Lower leg skin (tissue), 4 donors: ENCODE data around the gene PCDHB15. TPM values are rescaled to one million over a fixed set of nuclear protein-coding genes. Genes with fewer than 3 reads are reported as not detected.
"Not testable (repeated sequence)": the region's sequence is repeated elsewhere in the genome, so short reads cannot be mapped to it uniquely, and the experiment has no call there.

ENCODE experiments used
- DNase-seq, 2 donors: peaks; one replicate each; pipeline ENCODE4 v3.0.0-alpha.2; 2019; ENCODE audit warnings: low spot score in 2 of 2
- H3K4me3 ChIP-seq: fragments of 200-600 bp; sonication (generic); 2 replicates; pipeline ENCODE4 v1.5.1; 2017; ENCODE audit warnings: mild to moderate bottlenecking, low read depth; ENCODE audit not compliant: poor library complexity, severe bottlenecking
- CTCF ChIP-seq, 3 donors: fragments of 450-650 bp; IDR thresholded peaks; one replicate each; pipeline ENCODE4 v1.5.1; 2016; ENCODE audit warnings: antibody characterized with exemption in 3 of 3, mild to moderate bottlenecking in 3 of 3, moderate library complexity in 2 of 3
- POLR2A ChIP-seq, 2 donors: fragments of 450-650 bp; IDR thresholded peaks; one replicate each; pipeline ENCODE4 v1.6.1; 2016 to 2017; ENCODE audit warnings: antibody characterized with exemption in 2 of 2, mild to moderate bottlenecking in 1 of 2, moderate library complexity in 1 of 2
- WGBS, 2 donors: methylation state at CpG; one replicate each; pipeline ENCODE4 v1.1.5; 2018; 5-methylcytosine and 5-hydroxymethylcytosine counted together
- intact Hi-C: fragments of 100-400 bp; cut with DNase I; formaldehyde crosslinking; loops from one replicate; pipeline ENCODE4 v1.15.0; 2023; ENCODE audit warnings: low total_unique reads
- total RNA-seq, 4 donors: library from RNA; depleted of rRNA; stranded (reverse); fragments of >200 nt; gene quantifications; one replicate each; pipeline ENCODE4 v1.1.0, GENCODE V29; 2016

PCDHB15 gene
- total RNA-seq: 1 to 10 TPM in 3 of 4 donors, under 1 TPM in 1; 0.46 to 2.0 (median 1.4) TPM

GRCh38 chr5:141245250-141245717 is at the start of gene PCDHB15:
Gene PCDHB15, plus strand, starts transcription at chr5:141245395. Its CDS starts 184 bp downstream, at chr5:141245579.
- DNase-seq: no peak
- TF ChIP-seq POLR2A (IDR thresholded peaks at IDR 0.05): no peak
- TF ChIP-seq CTCF (IDR thresholded peaks at IDR 0.05): no peak
- intact Hi-C loops: no loop called here
- 10% methylated on average over 12 to 16 of the region's 16 CpGs for whole genome bisulfite sequencing, 2 donors
- H3K4me3 ChIP-seq: no peak within 1 kb of the TSS

GRCh38 chr5:141196363-141196762 is 48.8 kb upstream of the PCDHB15 start:
- no peak overlapping the region for H3K4me3 ChIP-seq
- 50 to 51% methylated on average over 3 of the region's 3 CpGs for WGBS, 2 donors
- DNase-seq: no peak
- intact Hi-C loops: no loop called here
- no peak for TF ChIP-seq POLR2A (IDR thresholded peaks at IDR 0.05)
- TF ChIP-seq CTCF (IDR thresholded peaks at IDR 0.05): no peak

GRCh38 chr5:141199359-141200235 is 45.6 kb upstream of the PCDHB15 start, which contains the start of gene PCDHB11:
Gene PCDHB11, plus strand, starts transcription at chr5:141199627. Its CDS starts 148 bp downstream, at chr5:141199775.
- 37 to 50% methylated on average over 21 of the region's 21 CpGs for WGBS, 2 donors
- no peak for DNase-seq
- H3K4me3 ChIP-seq: no peak within 1 kb of the TSS
- intact Hi-C loops: no loop called here
- TF ChIP-seq CTCF (IDR thresholded peaks at IDR 0.05) (no peak), POLR2A (IDR thresholded peaks at IDR 0.05) (no peak)

GRCh38 chr5:141201126-141201525 is 44.1 kb upstream of the PCDHB15 start:
- intact Hi-C loops, DNase-seq, H3K4me3 ChIP-seq: not testable (repeated sequence)
- 29 to 39% methylated on average over 14 to 17 of the region's 38 CpGs for WGBS, 2 donors

GRCh38 chr5:141201646-141202045 is 43.5 kb upstream of the PCDHB15 start:
- H3K4me3 ChIP-seq, intact Hi-C loops, DNase-seq: not testable (repeated sequence)
- 37 to 39% methylated on average over 18 of the region's 35 CpGs for WGBS, 2 donors

- intact Hi-C loops: no loop called here
- 22 to 31% methylated on average over 11 of the region's 11 CpGs for WGBS, 2 donors
- no peak within 1 kb of the TSS for H3K4me3 ChIP-seq
- TF ChIP-seq POLR2A (IDR thresholded peaks at IDR 0.05): no peak
- TF ChIP-seq CTCF (IDR thresholded peaks at IDR 0.05): no peak
- DNase-seq: no peak
These were observed 36.7 kb upstream of the PCDHB15 start, which contains the start of gene PCDHB12 for GRCh38 chr5:141208478-141208877. Gene PCDHB12, plus strand, starts transcription at chr5:141208719. Its CDS starts 189 bp downstream, at chr5:141208908.

- WGBS, 2 donors: 34 to 35% methylated on average over 15 to 17 of the region's 39 CpGs
- DNase-seq, H3K4me3 ChIP-seq, intact Hi-C loops: not testable (repeated sequence)
These were observed 34.9 kb upstream of the PCDHB15 start for GRCh38 chr5:141210281-141210680.

- intact Hi-C loops, H3K4me3 ChIP-seq, DNase-seq: not testable (repeated sequence)
- 30 to 31% methylated on average over 3 to 19 of the region's 27 CpGs for WGBS, 2 donors
These were observed 34.3 kb upstream of the PCDHB15 start for GRCh38 chr5:141210849-141211248.

GRCh38 chr5:141213656-141214339 is 31.4 kb upstream of the PCDHB15 start, which contains the start of gene PCDHB13:
Gene PCDHB13, plus strand, starts transcription at chr5:141213919. Its CDS starts 205 bp downstream, at chr5:141214124.
- DNase-seq, intact Hi-C loops, H3K4me3 ChIP-seq: not testable (repeated sequence)
- 8 to 13% methylated on average over 13 of the region's 18 CpGs for WGBS, 2 donors

- DNase-seq, intact Hi-C loops, H3K4me3 ChIP-seq: not testable (repeated sequence)
- 49 to 56% methylated on average over 12 of the region's 12 CpGs for WGBS, 2 donors
These were observed 30.6 kb upstream of the PCDHB15 start for GRCh38 chr5:141214583-141214982.
